Measurements from ENCODE around the gene CERCAM. TPM values are rescaled to one million over a fixed set of nuclear protein-coding genes. Genes with fewer than 3 reads are reported as not detected.

Gene CERCAM
- total and polyA plus RNA-seq, 2 of the 13 experiments (the other 11 are each of a cell fraction or from before 2014, with no cell fraction given): 9.0 to 17.1 TPM

GRCh38 chr9:128385496-128386460 is 34.9 kb upstream of the CERCAM start:
- Histone ChIP-seq H3K27me3 (ENCODE audit: control insufficient read depth in 1 of 2, insufficient read depth in 2 of 2, low read length in 2 of 2) (no peaks in the 10 kb centered on the region), H3K79me2 (ENCODE audit: insufficient read depth, low read length) (no peaks in the 10 kb centered on the region), H3K9ac (ENCODE audit: insufficient read depth, low read depth, low read length) (no peak overlapping the region), H3K9me3 (ENCODE audit: low read length) (no peaks in the 10 kb centered on the region), H4K20me1 (ENCODE audit: insufficient read depth, low read length) (no peaks in the 10 kb centered on the region; the same call in 1 of the 2 replicates), H3K4me1 (ENCODE audit: insufficient read depth, low read length) (no peaks in the 10 kb centered on the region), H3K27ac (ENCODE audit: extremely low read length, insufficient read depth, low read length) (no peak overlapping the region), H3K4me3 (replicated peaks in 1 of 3; ENCODE audit: insufficient read depth in 1 of 3, low read depth in 2 of 3, low read length in 3 of 3) (no peak overlapping the region), H3K36me3 (replicated peaks in 1 of 2; ENCODE audit: control insufficient read depth in 1 of 2, insufficient read depth in 2 of 2, low read length in 2 of 2) (peaks cover 25 to 61% of the 10 kb centered on the region in 2 experiments), H3K4me2 (ENCODE audit: low read depth, low read length) (no peak overlapping the region), H2AFZ (ENCODE audit: low read length) (no peak overlapping the region)
- ATAC-seq: no peak
- DNase-seq (ENCODE audit: low spot score): no peak
- no TSS peak for BruUV-seq (replicated peaks)
- no peak for TF ChIP-seq FUBP1 (CRISPR knock-in tag; IDR thresholded peaks at IDR 0.05; ENCODE audit: borderline replicate concordance)
- TF ChIP-seq KLF11 (CRISPR knock-in tag; IDR thresholded peaks at IDR 0.05): no peak
- TF ChIP-seq KDM4B (CRISPR knock-in tag; IDR thresholded peaks at IDR 0.05): no peak
- TF ChIP-seq HOXA3 (CRISPR knock-in tag; IDR thresholded peaks at IDR 0.05): no peak
- TF ChIP-seq IRF2 (CRISPR knock-in tag; IDR thresholded peaks at IDR 0.05): no peak
- no peak for TF ChIP-seq ZSCAN31 (CRISPR knock-in tag; IDR thresholded peaks at IDR 0.05; ENCODE audit: low read depth)
- no peak for TF ChIP-seq ZEB1 (IDR thresholded peaks at IDR 0.05; ENCODE audit: insufficient replicate concordance, low read depth)
- TF ChIP-seq IRF1 (CRISPR knock-in tag; IDR thresholded peaks at IDR 0.05; ENCODE audit: low read depth): no peak
- TF ChIP-seq TRIM24 (CRISPR knock-in tag; IDR thresholded peaks at IDR 0.05): no peak
- no peak for TF ChIP-seq ZBTB34 (CRISPR knock-in tag; IDR thresholded peaks at IDR 0.05)
- no peak for TF ChIP-seq MIXL1 (CRISPR knock-in tag; IDR thresholded peaks at IDR 0.05)
- no peak for TF ChIP-seq HOXA5 (CRISPR knock-in tag; IDR thresholded peaks at IDR 0.05)
- TF ChIP-seq PLRG1 (conservative IDR thresholded peaks at IDR 0.05): no peak
- TF ChIP-seq ZNF256 (CRISPR knock-in tag; conservative IDR thresholded peaks at IDR 0.05): no peak
- no peak for TF ChIP-seq AFF4 (CRISPR knock-in tag; IDR thresholded peaks at IDR 0.05)
- FAIRE-seq: no peak
- in situ Hi-C loops (cut with HindIII; ENCODE audit: extremely low pct_ligation_motif_present, low pct_unique_long_range_greater_than_20kb): no loop called here
- intact Hi-C loops (cut with micrococcal nuclease; ENCODE audit: unreplicated experiment): no loop called here
- ChIA-PET CTCF (ENCODE audit: low intra/inter-chr PET ratio, low total read pairs) (no interaction called here), POLR2A (no interaction called here)
- 95% methylated on average over 8 of the region's 18 CpGs for WGBS (ENCODE audit: low lambda C conversion rate)

Measured in HepG2 (cell line).